Ectodermal cell (in vitro differentiated cells): ENCODE measurements around the gene SH3TC1.

Source experiments
- H3K27ac ChIP-seq: 2 replicates; pipeline ENCODE4 v1.7.0; 2013; ENCODE audit warnings: mild to moderate bottlenecking, low read depth, low read length; ENCODE audit not compliant: insufficient read depth, poor library complexity, severe bottlenecking
- H3K27me3 ChIP-seq: 2 replicates; pipeline ENCODE4 v1.7.0; 2013; ENCODE audit warnings: mild to moderate bottlenecking, low read length; ENCODE audit not compliant: insufficient read depth, control insufficient read depth, poor library complexity, severe bottlenecking
- H3K36me3 ChIP-seq: one replicate; pipeline ENCODE4 v1.7.0; 2013; ENCODE audit warnings: low read length; ENCODE audit not compliant: control insufficient read depth, insufficient read depth
- H3K4me1 ChIP-seq: one replicate; pipeline ENCODE4 v1.7.0; 2013; ENCODE audit warnings: low read length; ENCODE audit not compliant: control insufficient read depth, insufficient read depth
- H3K4me3 ChIP-seq: 2 replicates; pipeline ENCODE4 v1.7.0; 2013; ENCODE audit warnings: low read depth, low read length, control low read depth; ENCODE audit not compliant: insufficient read depth
- H3K9me3 ChIP-seq: 2 replicates; pipeline ENCODE4 v1.7.0; 2013; ENCODE audit warnings: mild to moderate bottlenecking, low read length, moderate library complexity; ENCODE audit not compliant: control insufficient read depth
- WGBS, 2 experiments: methylation state at CpG; one replicate each; pipeline ENCODE4 v1.1.7; 2013; ENCODE audit warnings: missing lambda C conversion rate in 2 of 2; 5-methylcytosine and 5-hydroxymethylcytosine counted together

Gene SH3TC1

GRCh38 chr4:8163436-8164193, 35.5 kb upstream of the SH3TC1 start:
- Histone ChIP-seq H3K9me3 (no peaks in the 10 kb centered on the region), H3K4me3 (no peak overlapping the region), H3K36me3 (no peaks in the 10 kb centered on the region), H3K27ac (no peak overlapping the region), H3K27me3 (peaks cover 26% of the 10 kb centered on the region), H3K4me1 (peaks cover 7% of the 10 kb centered on the region)
- WGBS, 2 experiments: 88% methylated on average over 19 of the region's 19 CpGs

GRCh38 chr4:8164194-8164565, 34.9 kb upstream of the SH3TC1 start:
- Histone ChIP-seq H3K4me1 (peaks cover 6% of the 10 kb centered on the region), H3K36me3 (no peaks in the 10 kb centered on the region), H3K9me3 (no peaks in the 10 kb centered on the region), H3K4me3 (no peak overlapping the region), H3K27me3 (peaks cover 22% of the 10 kb centered on the region), H3K27ac (no peak overlapping the region)
- WGBS, 2 experiments: 91 to 92% methylated on average over 9 of the region's 9 CpGs

- WGBS, 2 experiments: 94 to 95% methylated on average over 10 of the region's 10 CpGs
- no peaks in the 10 kb centered on the region for H3K9me3 ChIP-seq
- H3K4me3 ChIP-seq: no peak overlapping the region
- H3K4me1 ChIP-seq: peaks cover under 1% of the 10 kb centered on the region
- no peaks in the 10 kb centered on the region for H3K36me3 ChIP-seq
- H3K27ac ChIP-seq: no peak overlapping the region
- peaks cover 17% of the 10 kb centered on the region for H3K27me3 ChIP-seq
These were observed 34.4 kb upstream of the SH3TC1 start for GRCh38 chr4:8164687-8165086.

GRCh38 chr4:8165374-8165896, 33.7 kb upstream of the SH3TC1 start:
- no peaks in the 10 kb centered on the region for H3K4me1 ChIP-seq
- H3K9me3 ChIP-seq: no peaks in the 10 kb centered on the region
- H3K4me3 ChIP-seq: no peak overlapping the region
- peaks cover 9% of the 10 kb centered on the region for H3K27me3 ChIP-seq
- no peaks in the 10 kb centered on the region for H3K36me3 ChIP-seq
- no peak overlapping the region for H3K27ac ChIP-seq
- WGBS, 2 experiments: 84 to 87% methylated on average over 6 of the region's 6 CpGs

GRCh38 chr4:8167291-8167690, 31.8 kb upstream of the SH3TC1 start:
- Histone ChIP-seq H3K27ac (no peak overlapping the region), H3K36me3 (no peaks in the 10 kb centered on the region), H3K4me1 (no peaks in the 10 kb centered on the region), H3K4me3 (no peak overlapping the region), H3K27me3 (no peaks in the 10 kb centered on the region), H3K9me3 (no peaks in the 10 kb centered on the region)
- 84 to 92% methylated on average over 2 of the region's 2 CpGs for WGBS, 2 experiments

GRCh38 chr4:8167815-8168214, 31.3 kb upstream of the SH3TC1 start:
- 81 to 89% methylated on average over 2 of the region's 2 CpGs for WGBS, 2 experiments
- no peak overlapping the region for H3K4me3 ChIP-seq
- no peaks in the 10 kb centered on the region for H3K4me1 ChIP-seq
- no peak overlapping the region for H3K27ac ChIP-seq
- H3K36me3 ChIP-seq: no peaks in the 10 kb centered on the region
- H3K27me3 ChIP-seq: no peaks in the 10 kb centered on the region
- H3K9me3 ChIP-seq: no peaks in the 10 kb centered on the region

GRCh38 chr4:8168232-8168631, 30.9 kb upstream of the SH3TC1 start:
- no peak overlapping the region for H3K27ac ChIP-seq
- no peaks in the 10 kb centered on the region for H3K36me3 ChIP-seq
- no peaks in the 10 kb centered on the region for H3K9me3 ChIP-seq
- no peak overlapping the region for H3K4me3 ChIP-seq
- H3K27me3 ChIP-seq: no peaks in the 10 kb centered on the region
- WGBS, 2 experiments: 83 to 100% methylated on average over 1 of the region's 1 CpG
- no peaks in the 10 kb centered on the region for H3K4me1 ChIP-seq

GRCh38 chr4:8168832-8169598, 30.1 kb upstream of the SH3TC1 start:
- no peaks in the 10 kb centered on the region for H3K4me1 ChIP-seq
- H3K36me3 ChIP-seq: no peaks in the 10 kb centered on the region
- H3K4me3 ChIP-seq: no peak overlapping the region
- no peak overlapping the region for H3K27ac ChIP-seq
- WGBS, 2 experiments: 88 to 95% methylated on average over 5 of the region's 5 CpGs
- no peaks in the 10 kb centered on the region for H3K27me3 ChIP-seq
- H3K9me3 ChIP-seq: no peaks in the 10 kb centered on the region

- Histone ChIP-seq H3K27me3 (no peaks in the 10 kb centered on the region), H3K4me3 (no peak overlapping the region), H3K27ac (no peak overlapping the region), H3K36me3 (no peaks in the 10 kb centered on the region), H3K4me1 (no peaks in the 10 kb centered on the region), H3K9me3 (no peaks in the 10 kb centered on the region)
- WGBS, 2 experiments: 89 to 92% methylated on average over 3 of the region's 3 CpGs
These were observed 29.3 kb upstream of the SH3TC1 start for GRCh38 chr4:8169763-8170162.

GRCh38 chr4:8170341-8170740, 28.7 kb upstream of the SH3TC1 start:
- no peaks in the 10 kb centered on the region for H3K27me3 ChIP-seq
- H3K27ac ChIP-seq: no peak overlapping the region
- 94% methylated on average over 11 of the region's 11 CpGs for WGBS, 2 experiments
- no peaks in the 10 kb centered on the region for H3K9me3 ChIP-seq
- no peak overlapping the region for H3K4me3 ChIP-seq
- H3K36me3 ChIP-seq: no peaks in the 10 kb centered on the region
- H3K4me1 ChIP-seq: no peaks in the 10 kb centered on the region
